OCI-LY3 (cell line): ENCODE measurements around the gene NPBWR2.

Source experiments
- H2AFZ ChIP-seq: fragments of 200-600, 300-600 bp; shearing (Covaris generic); 2 replicates; pipeline ENCODE4 v1.6.0; 2014; ENCODE audit warnings: antibody characterized with exemption, low read depth, low read length
- H3K27ac ChIP-seq: fragments of 200-600, 300-600 bp; sonication (generic); 2 replicates; pipeline ENCODE4 v1.5.1; 2014; ENCODE audit warnings: mild to moderate bottlenecking, low read length, moderate library complexity, mixed read lengths
- H3K27me3 ChIP-seq: fragments of 200-600, 300-600 bp; sonication (generic); 2 replicates; pipeline ENCODE4 v1.6.1; 2014; ENCODE audit warnings: low read depth, low read length, mixed read lengths
- H3K36me3 ChIP-seq: fragments of 200-600, 300-600 bp; sonication (generic); replicated peaks from 2 replicates; pipeline ENCODE3; 2014; ENCODE audit warnings: low read depth, low read length, mixed read lengths
- H3K4me1 ChIP-seq: fragments of 300-600, 200-600 bp; sonication (generic); 2 replicates; pipeline ENCODE4 v1.6.1; 2014; ENCODE audit warnings: low read length, mixed read lengths
- H3K4me2 ChIP-seq: fragments of 200-600, 300-600 bp; sonication (generic); 2 replicates; pipeline ENCODE4 v1.6.1; 2014; ENCODE audit warnings: low read length, mixed read lengths
- H3K4me3 ChIP-seq: fragments of 300-600, 200-600 bp; sonication (generic); 2 replicates; pipeline ENCODE4 v1.5.1; 2014; ENCODE audit warnings: antibody characterized with exemption, mild to moderate bottlenecking, low read length, moderate library complexity
- H3K79me2 ChIP-seq: fragments of 300-600, 200-600 bp; shearing (Covaris generic); 2 replicates; pipeline ENCODE4 v1.6.1; 2014; ENCODE audit warnings: mild to moderate bottlenecking, low read length, mixed read lengths
- H3K9ac ChIP-seq: fragments of 300-600, 200-600 bp; shearing (Covaris generic); 2 replicates; pipeline ENCODE4 v1.6.0; 2014; ENCODE audit warnings: mild to moderate bottlenecking, low read length, moderate library complexity
- H3K9me3 ChIP-seq: fragments of 200-600, 300-600 bp; shearing (Covaris generic); 2 replicates; pipeline ENCODE4 v1.6.1; 2014; ENCODE audit warnings: low read length, mixed read lengths; ENCODE audit not compliant: insufficient read depth
- H4K20me1 ChIP-seq: fragments of 200-600, 300-600 bp; sonication (generic); 2 replicates; pipeline ENCODE4 v1.6.1; 2016; ENCODE audit warnings: low read length, mixed read lengths; ENCODE audit not compliant: insufficient read depth
- EZH2phosphoT487 ChIP-seq: fragments of 200-600 bp; shearing (Covaris generic); IDR thresholded peaks from 2 replicates; pipeline ENCODE4 v1.6.1; 2018; ENCODE audit warnings: antibody characterized with exemption, mixed run types, low read depth
- TF ChIP-seq, protein P1 (sequence below): fragments of 200-600, 300-600 bp; sonication (generic); IDR thresholded peaks from 2 replicates; pipeline ENCODE4 v1.5.1; 2014; ENCODE audit warnings: antibody characterized with exemption, low read length, low read depth

Gene NPBWR2

DNA sequence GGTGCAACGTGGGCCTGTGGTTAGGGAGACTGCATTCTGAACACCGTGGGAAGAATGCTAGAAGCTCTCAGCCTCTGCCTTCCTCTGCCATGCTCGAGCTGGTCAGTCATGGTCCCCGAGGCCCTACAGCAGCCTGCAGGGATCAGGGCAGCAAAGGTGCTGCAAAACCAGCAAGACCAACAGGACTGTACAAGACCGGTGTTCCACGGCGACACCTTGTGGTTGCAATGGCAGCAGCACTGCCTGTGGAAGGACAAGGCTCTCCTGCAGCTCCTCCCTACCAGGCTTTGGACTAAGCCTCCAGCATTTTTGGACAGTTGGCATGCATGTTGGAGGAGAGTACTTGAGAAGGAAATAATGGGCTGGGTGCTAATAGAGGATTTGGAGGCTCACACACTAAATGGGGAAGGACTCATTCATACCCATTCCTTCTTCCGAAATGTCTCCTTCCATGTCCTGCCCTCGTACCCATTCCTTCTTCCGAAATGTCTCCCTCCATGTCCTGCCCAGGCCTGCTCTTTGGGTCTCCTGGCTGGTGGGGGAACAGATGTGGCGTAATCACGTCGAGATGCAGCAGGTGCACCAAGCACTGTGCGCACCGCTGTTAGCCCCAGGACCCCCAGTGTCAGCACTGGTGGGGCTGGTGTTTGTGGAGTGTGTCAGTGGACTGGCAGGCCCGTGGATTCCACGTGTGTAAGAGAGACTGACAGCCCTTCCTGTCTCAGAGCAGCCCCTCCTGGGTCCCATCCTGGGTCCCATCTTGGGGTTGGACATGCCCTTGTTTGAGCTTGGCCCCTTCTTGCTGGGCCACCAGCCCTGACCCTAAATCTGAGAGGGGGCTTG, 38.3 kb upstream of the NPBWR2 start:
- H3K36me3 ChIP-seq: no peaks in the 10 kb centered on the region
- no peaks in the 10 kb centered on the region for H4K20me1 ChIP-seq
- no peak overlapping the region for H3K27ac ChIP-seq
- no peak overlapping the region for H3K4me3 ChIP-seq
- no peak for TF ChIP-seq EZH2phosphoT487
- TF ChIP-seq, protein P1, sequence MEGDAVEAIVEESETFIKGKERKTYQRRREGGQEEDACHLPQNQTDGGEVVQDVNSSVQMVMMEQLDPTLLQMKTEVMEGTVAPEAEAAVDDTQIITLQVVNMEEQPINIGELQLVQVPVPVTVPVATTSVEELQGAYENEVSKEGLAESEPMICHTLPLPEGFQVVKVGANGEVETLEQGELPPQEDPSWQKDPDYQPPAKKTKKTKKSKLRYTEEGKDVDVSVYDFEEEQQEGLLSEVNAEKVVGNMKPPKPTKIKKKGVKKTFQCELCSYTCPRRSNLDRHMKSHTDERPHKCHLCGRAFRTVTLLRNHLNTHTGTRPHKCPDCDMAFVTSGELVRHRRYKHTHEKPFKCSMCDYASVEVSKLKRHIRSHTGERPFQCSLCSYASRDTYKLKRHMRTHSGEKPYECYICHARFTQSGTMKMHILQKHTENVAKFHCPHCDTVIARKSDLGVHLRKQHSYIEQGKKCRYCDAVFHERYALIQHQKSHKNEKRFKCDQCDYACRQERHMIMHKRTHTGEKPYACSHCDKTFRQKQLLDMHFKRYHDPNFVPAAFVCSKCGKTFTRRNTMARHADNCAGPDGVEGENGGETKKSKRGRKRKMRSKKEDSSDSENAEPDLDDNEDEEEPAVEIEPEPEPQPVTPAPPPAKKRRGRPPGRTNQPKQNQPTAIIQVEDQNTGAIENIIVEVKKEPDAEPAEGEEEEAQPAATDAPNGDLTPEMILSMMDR: 0 out of 2 replicates have a peak, but pooled peaks have one; percentile 15
- no peak overlapping the region for H3K9ac ChIP-seq
- H3K4me1 ChIP-seq: no peaks in the 10 kb centered on the region
- no peaks in the 10 kb centered on the region for H3K9me3 ChIP-seq
- H2AFZ ChIP-seq: no peak overlapping the region
- H3K79me2 ChIP-seq: no peaks in the 10 kb centered on the region
- H3K27me3 ChIP-seq: peaks cover 6% of the 10 kb centered on the region
- no peak overlapping the region for H3K4me2 ChIP-seq

DNA sequence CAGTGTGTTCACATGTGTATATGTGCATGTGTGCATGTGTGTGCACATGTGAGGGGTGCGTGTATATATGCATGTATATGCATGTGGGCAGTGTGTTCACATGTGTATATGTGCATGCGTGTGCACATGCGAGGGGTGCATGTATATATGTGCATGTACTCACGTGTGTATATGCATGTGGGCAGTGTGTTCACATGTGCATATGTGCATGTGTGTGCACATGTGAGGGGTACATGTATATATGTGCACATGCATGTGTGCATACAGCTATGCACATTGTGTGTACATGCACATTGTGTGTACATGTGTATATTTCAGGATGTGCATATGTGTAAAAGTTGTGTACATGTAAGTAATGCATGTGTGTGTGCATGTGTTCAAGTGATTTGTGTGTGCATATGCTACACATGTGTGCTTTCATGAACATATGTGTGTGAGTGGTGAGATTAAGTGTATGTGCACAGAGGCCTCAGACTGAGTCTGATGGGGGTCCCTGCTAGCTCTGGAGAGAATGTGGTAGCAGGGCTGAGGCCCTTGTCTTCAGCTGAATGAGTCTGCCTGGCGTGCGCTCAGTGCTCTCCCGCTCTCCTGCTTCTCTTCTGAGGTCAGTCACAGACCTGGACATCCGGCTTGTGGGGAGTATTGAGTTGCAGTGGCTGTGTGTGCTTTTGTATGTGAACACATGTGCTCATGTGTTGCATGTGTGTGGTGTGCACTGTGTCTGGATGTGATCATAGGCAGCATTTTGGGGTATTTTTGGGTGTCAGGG, 37.0 kb upstream of the NPBWR2 start:
- Histone ChIP-seq H3K9me3 (no peaks in the 10 kb centered on the region), H3K27me3 (peaks cover 6% of the 10 kb centered on the region), H4K20me1 (no peaks in the 10 kb centered on the region), H3K4me3 (no peak overlapping the region), H3K4me1 (no peaks in the 10 kb centered on the region), H3K27ac (no peak overlapping the region), H3K4me2 (no peak overlapping the region), H3K9ac (no peak overlapping the region), H3K79me2 (no peaks in the 10 kb centered on the region), H3K36me3 (no peaks in the 10 kb centered on the region), H2AFZ (no peak overlapping the region)
- TF ChIP-seq, protein P1: no peak
- TF ChIP-seq EZH2phosphoT487: no peak

DNA sequence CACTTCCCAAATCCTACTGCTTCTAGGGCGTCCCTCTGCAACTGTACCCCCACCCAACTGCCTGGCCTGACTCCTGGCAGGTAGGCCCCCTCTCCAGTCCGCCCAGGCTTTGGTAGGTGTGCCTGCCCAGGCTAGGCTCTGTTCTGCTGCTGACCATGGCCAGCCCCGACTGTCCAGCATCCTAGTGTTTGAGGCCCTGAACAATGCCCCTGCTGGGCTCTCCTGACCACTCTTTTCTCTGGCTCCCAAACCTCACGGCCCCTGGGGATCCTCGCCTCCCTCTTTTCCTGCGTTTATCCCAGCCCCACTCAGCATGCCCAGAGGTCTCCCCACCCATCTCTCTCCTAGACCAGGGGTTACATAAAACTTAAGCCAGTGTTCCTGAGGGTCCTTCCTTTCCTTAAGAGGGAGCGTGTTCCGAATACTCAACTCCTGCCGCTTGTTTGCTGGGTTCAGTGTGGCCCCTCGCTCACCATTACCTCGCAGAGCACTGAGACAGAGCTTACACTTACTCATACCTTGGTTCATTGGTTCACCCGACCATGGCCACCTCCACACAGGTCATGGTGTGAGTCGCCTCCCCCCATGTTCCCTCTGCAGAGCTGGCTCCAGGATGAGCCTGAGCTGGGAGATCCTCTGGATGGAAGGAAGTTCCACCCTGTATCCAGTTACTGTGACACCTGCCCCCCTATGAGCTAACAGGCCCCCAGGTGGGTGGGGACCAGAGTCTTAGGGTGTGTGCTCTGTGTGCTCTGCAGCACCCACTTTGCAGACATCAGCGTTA, 35.8 kb upstream of the NPBWR2 start:
- H3K27ac ChIP-seq: no peak overlapping the region
- H3K9me3 ChIP-seq: no peaks in the 10 kb centered on the region
- TF ChIP-seq, protein P1: no peak
- TF ChIP-seq EZH2phosphoT487: no peak
- H3K9ac ChIP-seq: no peak overlapping the region
- no peaks in the 10 kb centered on the region for H3K79me2 ChIP-seq
- no peak overlapping the region for H2AFZ ChIP-seq
- H3K27me3 ChIP-seq: peaks cover 4% of the 10 kb centered on the region
- H3K4me1 ChIP-seq: no peaks in the 10 kb centered on the region
- no peak overlapping the region for H3K4me3 ChIP-seq
- no peak overlapping the region for H3K4me2 ChIP-seq
- no peaks in the 10 kb centered on the region for H3K36me3 ChIP-seq
- H4K20me1 ChIP-seq: no peaks in the 10 kb centered on the region
